Activated CD8-positive, alpha-beta T cell treated with anti-CD3 and anti-CD28 coated beads for 36 hours (primary cell): ENCODE measurements around the gene LRRN4. TPM values are rescaled to one million over a fixed set of nuclear protein-coding genes. Genes with fewer than 3 reads are reported as not detected.

Experiments
- ATAC-seq: fragments of 200-7000 bp; cut with Tn5 transposase; one replicate; pipeline ENCODE4 v1.10.0; 2021; ENCODE audit warnings: mild to moderate bottlenecking, moderate library complexity
- CTCF ChIA-PET: fragments of 350-600 bp; sonication (Branson Sonifier 250); formaldehyde crosslinking; loops from one replicate; lab custom pipeline; 2021; ENCODE audit warnings: antibody characterized with exemption; lab: Charles Lee
- POLR2A ChIA-PET: fragments of 350-600 bp; sonication (Branson Sonifier 250); formaldehyde crosslinking; loops from one replicate; lab custom pipeline; 2021; ENCODE audit warnings: antibody characterized with exemption; lab: Charles Lee
- DNase-seq: peaks from one replicate; pipeline ENCODE4 v3.0.0-alpha.2; 2020
- H3K27ac Mint-ChIP-seq: one replicate; pipeline ENCODE4 v1.8.0; 2021; ENCODE audit warnings: mild to moderate bottlenecking, mixed read lengths
- H3K27me3 Mint-ChIP-seq: one replicate; pipeline ENCODE4 v1.8.0; 2021; ENCODE audit warnings: mixed read lengths
- H3K36me3 Mint-ChIP-seq: one replicate; pipeline ENCODE4 v1.8.0; 2021; ENCODE audit warnings: low read depth, mixed read lengths
- H3K4me1 Mint-ChIP-seq: one replicate; pipeline ENCODE4 v1.8.0; 2021; ENCODE audit warnings: low read depth, mixed read lengths
- H3K4me3 Mint-ChIP-seq: one replicate; pipeline ENCODE4 v1.8.0; 2021; ENCODE audit warnings: mild to moderate bottlenecking, moderate library complexity, mixed read lengths
- H3K9me3 Mint-ChIP-seq: one replicate; pipeline ENCODE4 v1.8.0; 2021; ENCODE audit warnings: mixed read lengths
- CTCF ChIP-seq: fragments of 200-600 bp; IDR thresholded peaks from one replicate; pipeline ENCODE4 v1.8.0; 2022; ENCODE audit warnings: antibody characterized with exemption, mild to moderate bottlenecking
- intact Hi-C: fragments of 100-400 bp; cut with micrococcal nuclease; formaldehyde crosslinking; loops from one replicate; pipeline ENCODE4 v1.10.0; 2022
- total RNA-seq, 2 experiments: library from RNA; stranded (reverse); gene quantifications; one replicate each; pipeline ENCODE4 v1.2.3, GENCODE V29; 2021

The LRRN4 gene
- total RNA-seq, 2 experiments from 2014 or later, result not detected

- TF ChIP-seq CTCF, result no peak
- no peak overlapping the region for H3K27ac Mint-ChIP-seq
- H3K4me1 Mint-ChIP-seq, result no peaks in the 10 kb centered on the region
- H3K27me3 Mint-ChIP-seq, result no peaks in the 10 kb centered on the region
- peaks cover 32% of the 10 kb centered on the region for H3K36me3 Mint-ChIP-seq
- H3K4me3 Mint-ChIP-seq, result no peak overlapping the region
- no peak for DNase-seq
- intact Hi-C loops, result no loop called here
- no peaks in the 10 kb centered on the region for H3K9me3 Mint-ChIP-seq
- no peak for ATAC-seq
- ChIA-PET CTCF (no interaction called here), POLR2A (interaction anchor here (0.7 kb wide), 1 partner anchor 10 kb away, joined by 3 read pairs; no protein-coding TSS in a partner anchor)
Observed at GRCh38 chr20:6040958-6041807, 12.7 kb downstream of the LRRN4 start.

GRCh38 chr20:6040540-6040939 lies 13.3 kb downstream of the LRRN4 start:
- H3K4me3 Mint-ChIP-seq, result no peak overlapping the region
- H3K9me3 Mint-ChIP-seq, result no peaks in the 10 kb centered on the region
- no peaks in the 10 kb centered on the region for H3K4me1 Mint-ChIP-seq
- CTCF ChIA-PET, result no interaction called here
- ATAC-seq (no peak), DNase-seq (no peak)
- peaks cover 34% of the 10 kb centered on the region for H3K36me3 Mint-ChIP-seq
- no peak for TF ChIP-seq CTCF
- H3K27ac Mint-ChIP-seq, result no peak overlapping the region
- POLR2A ChIA-PET, result no interaction called here
- intact Hi-C loops, result no loop called here
- no peaks in the 10 kb centered on the region for H3K27me3 Mint-ChIP-seq

GRCh38 chr20:6039766-6040165 lies 14.1 kb downstream of the LRRN4 start:
- H3K27me3 Mint-ChIP-seq, result no peaks in the 10 kb centered on the region
- ChIA-PET CTCF (interaction anchor here (2.5 kb wide), 1 partner anchor 10 kb away, joined by 9 read pairs; no protein-coding TSS in a partner anchor), POLR2A (no interaction called here)
- no peaks in the 10 kb centered on the region for H3K9me3 Mint-ChIP-seq
- H3K4me1 Mint-ChIP-seq, result peaks cover under 1% of the 10 kb centered on the region
- intact Hi-C loops, result no loop called here
- H3K36me3 Mint-ChIP-seq, result peaks cover 36% of the 10 kb centered on the region
- ATAC-seq (no peak), DNase-seq (no peak)
- TF ChIP-seq CTCF, result no peak
- H3K27ac Mint-ChIP-seq, result no peak overlapping the region
- no peak overlapping the region for H3K4me3 Mint-ChIP-seq

- Mint-ChIP-seq H3K27ac (no peak overlapping the region), H3K9me3 (no peaks in the 10 kb centered on the region), H3K27me3 (no peaks in the 10 kb centered on the region), H3K4me3 (no peak overlapping the region), H3K36me3 (peaks cover 50% of the 10 kb centered on the region), H3K4me1 (peaks cover 6% of the 10 kb centered on the region)
- ATAC-seq, result no peak
- ChIA-PET POLR2A (no interaction called here), CTCF (interaction anchor here (0.8 to 2.5 kb wide), 3 partner anchors 9 to 250 kb away, joined by 3 to 9 read pairs (median 4); no protein-coding TSS in a partner anchor)
- DNase-seq, result no peak
- intact Hi-C loops, result no loop called here
- no peak for TF ChIP-seq CTCF
Observed at GRCh38 chr20:6038256-6038655, 15.6 kb downstream of the LRRN4 start.

GRCh38 chr20:6037082-6037481 lies 16.8 kb downstream of the LRRN4 start:
- ATAC-seq (no peak), DNase-seq (no peak)
- Mint-ChIP-seq H3K36me3 (peaks cover 50% of the 10 kb centered on the region), H3K4me3 (no peak overlapping the region), H3K27ac (no peak overlapping the region), H3K27me3 (no peaks in the 10 kb centered on the region), H3K4me1 (peaks cover 6% of the 10 kb centered on the region), H3K9me3 (no peaks in the 10 kb centered on the region)
- CTCF ChIA-PET, result interaction anchor here (2.5 kb wide), 1 partner anchor 8 kb away, joined by 9 read pairs; no protein-coding TSS in a partner anchor
- POLR2A ChIA-PET, result no interaction called here
- intact Hi-C loops, result no loop called here
- no peak for TF ChIP-seq CTCF
